T-helper 2 cell (primary cell): ENCODE results near the gene KIF1B.
"Not testable (repeated sequence)": the region's sequence is repeated elsewhere in the genome, so short reads cannot be mapped to it uniquely, and the experiment has no call there.

Experiments used
- DNase-seq, 5 experiments: peaks; one replicate each; pipeline versions ENCODE4 v3.0.0 to v3.0.0-alpha.2; 2012 to 2022

KIF1B gene

GRCh38 chr1:10242135-10242534 is 31.8 kb downstream of the KIF1B start:
- DNase-seq, result no peak

GRCh38 chr1:10242811-10243210 is 32.4 kb downstream of the KIF1B start:
- peak in 1 of 5 experiments; percentile 60 for DNase-seq

GRCh38 chr1:10245674-10246073 is 35.3 kb downstream of the KIF1B start:
- no peak for DNase-seq

- no peak for DNase-seq
These were observed 39.6 kb downstream of the KIF1B start for GRCh38 chr1:10249808-10250457.

- DNase-seq, result no peak
These were observed 40.3 kb downstream of the KIF1B start for GRCh38 chr1:10250663-10251062.

GRCh38 chr1:10251325-10252108 is 41.1 kb downstream of the KIF1B start:
- DNase-seq, result peak in 1 of 5 experiments; percentile 70

- DNase-seq, result no peak
These were observed 42.1 kb downstream of the KIF1B start for GRCh38 chr1:10252508-10252907.

GRCh38 chr1:10253149-10253548 is 42.8 kb downstream of the KIF1B start:
- DNase-seq, result no peak

- DNase-seq, result peak in 1 of 5 experiments; percentile 82
These were observed 43.4 kb downstream of the KIF1B start for GRCh38 chr1:10253755-10254154.

GRCh38 chr1:10257851-10258250 is 47.5 kb downstream of the KIF1B start:
- DNase-seq, result no peak

GRCh38 chr1:10259547-10259946 is 49.2 kb downstream of the KIF1B start:
- not testable (repeated sequence) for DNase-seq

- no peak for DNase-seq
These were observed 53.2 kb downstream of the KIF1B start for GRCh38 chr1:10263450-10264082.

GRCh38 chr1:10265027-10265426 is 54.7 kb downstream of the KIF1B start:
- no peak for DNase-seq

- no peak for DNase-seq
These were observed 55.5 kb downstream of the KIF1B start for GRCh38 chr1:10265900-10266299.

- DNase-seq, result no peak
These were observed 56.9 kb downstream of the KIF1B start for GRCh38 chr1:10267319-10267718.

GRCh38 chr1:10267921-10268320 is 57.6 kb downstream of the KIF1B start:
- no peak for DNase-seq

GRCh38 chr1:10271090-10271489 is 60.7 kb downstream of the KIF1B start:
- no peak for DNase-seq

GRCh38 chr1:10271869-10272268 is 61.5 kb downstream of the KIF1B start:
- no peak for DNase-seq

GRCh38 chr1:10272274-10272673 is 61.9 kb downstream of the KIF1B start:
- DNase-seq, result no peak

- no peak for DNase-seq
These were observed 68.5 kb downstream of the KIF1B start for GRCh38 chr1:10278880-10279279.

- peak in 1 of 5 experiments; percentile 54 for DNase-seq
These were observed 70.3 kb downstream of the KIF1B start for GRCh38 chr1:10280439-10281350.

GRCh38 chr1:10283318-10283984 is 73.1 kb downstream of the KIF1B start:
- peak in 2 of 5 experiments; percentile 4 to 79 for DNase-seq
